Skeletal muscle cell (primary cell): ENCODE results near the gene SRPRB.

Experiments used
- DNase-seq: peaks from one replicate; pipeline ENCODE4 v3.0.0-alpha.2; 2010; ENCODE audit warnings: low read depth
- H3K4me3 ChIP-seq: 2 replicates; pipeline ENCODE4 v1.5.1; 2011; ENCODE audit warnings: low read depth, mild to moderate bottlenecking, control low read depth, low read length, moderate library complexity

SRPRB gene

GRCh38 chr3:133837487-133838295 lies 32.1 kb downstream of the SRPRB start:
- no peak overlapping the region for H3K4me3 ChIP-seq
- DNase-seq, result no peak

- DNase-seq, result no peak
- H3K4me3 ChIP-seq, result no peak overlapping the region
These were observed 32.7 kb downstream of the SRPRB start for GRCh38 chr3:133838296-133838789.

GRCh38 chr3:133838916-133839800 lies 33.5 kb downstream of the SRPRB start:
- DNase-seq, result no peak
- no peak overlapping the region for H3K4me3 ChIP-seq

- H3K4me3 ChIP-seq, result no peak overlapping the region
- DNase-seq, result no peak
These were observed 34.6 kb downstream of the SRPRB start for GRCh38 chr3:133840055-133840737.

GRCh38 chr3:133840767-133841166 lies 35.2 kb downstream of the SRPRB start:
- no peak for DNase-seq

GRCh38 chr3:133841196-133841595 lies 35.6 kb downstream of the SRPRB start:
- H3K4me3 ChIP-seq, result no peak overlapping the region
- no peak for DNase-seq

More at GRCh38 chr3:133840767-133841166, 35.2 kb downstream of the SRPRB start:
- no peak overlapping the region for H3K4me3 ChIP-seq

- no peak for DNase-seq
- no peak overlapping the region for H3K4me3 ChIP-seq
These were observed 36.5 kb downstream of the SRPRB start for GRCh38 chr3:133842158-133842557.

GRCh38 chr3:133843634-133844033 lies 38.0 kb downstream of the SRPRB start:
- H3K4me3 ChIP-seq, result no peak overlapping the region
- DNase-seq, result peak; percentile 67

GRCh38 chr3:133845127-133845526 lies 39.5 kb downstream of the SRPRB start:
- no peak for DNase-seq
- H3K4me3 ChIP-seq, result no peak overlapping the region

GRCh38 chr3:133849346-133849745 lies 43.7 kb downstream of the SRPRB start:
- no peak overlapping the region for H3K4me3 ChIP-seq
- no peak for DNase-seq

- no peak for DNase-seq
These were observed 44.4 kb downstream of the SRPRB start for GRCh38 chr3:133850034-133850433.

GRCh38 chr3:133851266-133851906 lies 45.8 kb downstream of the SRPRB start:
- no peak for DNase-seq
- H3K4me3 ChIP-seq, result no peak overlapping the region

More at GRCh38 chr3:133850034-133850433, 44.4 kb downstream of the SRPRB start:
- no peak overlapping the region for H3K4me3 ChIP-seq

GRCh38 chr3:133851931-133852330 lies 46.3 kb downstream of the SRPRB start:
- no peak overlapping the region for H3K4me3 ChIP-seq
- no peak for DNase-seq

- no peak for DNase-seq
- no peak overlapping the region for H3K4me3 ChIP-seq
These were observed 47.7 kb downstream of the SRPRB start for GRCh38 chr3:133853063-133853924.

- DNase-seq, result no peak
These were observed 48.3 kb downstream of the SRPRB start for GRCh38 chr3:133853925-133854227.

GRCh38 chr3:133854264-133855001 lies 48.8 kb downstream of the SRPRB start:
- H3K4me3 ChIP-seq, result no peak overlapping the region
- no peak for DNase-seq

More at GRCh38 chr3:133853925-133854227, 48.3 kb downstream of the SRPRB start:
- no peak overlapping the region for H3K4me3 ChIP-seq

GRCh38 chr3:133855002-133855370 lies 49.4 kb downstream of the SRPRB start:
- no peak overlapping the region for H3K4me3 ChIP-seq
- DNase-seq, result no peak

- no peak for DNase-seq
- no peak overlapping the region for H3K4me3 ChIP-seq
These were observed 50.2 kb downstream of the SRPRB start for GRCh38 chr3:133855772-133856171.
